ENCODE results near the gene PRAC1.

PRAC1 gene

DNA sequence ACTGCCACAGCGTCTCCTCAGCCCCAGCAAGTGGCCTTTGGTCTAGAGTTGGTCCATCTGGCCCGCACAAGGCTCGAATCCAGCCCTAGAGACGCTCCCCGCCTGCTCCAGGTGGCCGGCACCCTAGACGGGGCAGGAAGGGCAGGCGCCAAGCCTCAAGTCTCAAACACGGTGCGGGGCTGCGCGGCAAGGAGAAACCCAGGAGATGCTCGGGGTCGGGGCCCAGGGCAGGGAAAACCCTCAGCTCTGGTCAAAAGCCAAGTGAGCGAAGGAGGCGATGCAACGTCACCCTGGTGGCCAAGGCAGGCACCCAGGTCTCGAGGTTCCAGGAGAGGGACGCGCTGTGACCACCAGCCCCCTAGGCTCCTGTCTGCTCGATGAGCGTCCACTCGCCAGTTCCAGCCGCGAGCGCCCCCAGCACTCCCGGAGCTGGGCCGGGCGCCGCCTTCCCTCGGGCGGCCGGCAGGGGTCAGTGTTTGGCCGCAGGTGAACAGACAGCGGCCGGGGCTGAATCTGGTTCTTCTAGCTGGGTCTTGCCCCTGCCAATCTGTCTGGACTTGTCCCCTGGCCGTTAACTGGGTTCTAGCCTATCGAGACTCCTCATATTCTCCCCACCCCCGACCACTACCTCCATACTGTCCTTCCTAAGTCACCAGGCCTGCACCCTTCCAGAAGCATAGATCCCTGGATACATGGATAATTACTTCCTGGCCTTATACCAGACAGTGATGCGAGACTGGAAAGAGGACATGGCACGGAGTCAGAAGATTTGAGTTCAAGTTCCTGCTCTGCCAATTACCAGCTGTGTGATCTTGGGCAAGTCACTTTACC is 44.0 kb downstream of the PRAC1 start (continued):
- TF ChIP-seq, protein P1, sequence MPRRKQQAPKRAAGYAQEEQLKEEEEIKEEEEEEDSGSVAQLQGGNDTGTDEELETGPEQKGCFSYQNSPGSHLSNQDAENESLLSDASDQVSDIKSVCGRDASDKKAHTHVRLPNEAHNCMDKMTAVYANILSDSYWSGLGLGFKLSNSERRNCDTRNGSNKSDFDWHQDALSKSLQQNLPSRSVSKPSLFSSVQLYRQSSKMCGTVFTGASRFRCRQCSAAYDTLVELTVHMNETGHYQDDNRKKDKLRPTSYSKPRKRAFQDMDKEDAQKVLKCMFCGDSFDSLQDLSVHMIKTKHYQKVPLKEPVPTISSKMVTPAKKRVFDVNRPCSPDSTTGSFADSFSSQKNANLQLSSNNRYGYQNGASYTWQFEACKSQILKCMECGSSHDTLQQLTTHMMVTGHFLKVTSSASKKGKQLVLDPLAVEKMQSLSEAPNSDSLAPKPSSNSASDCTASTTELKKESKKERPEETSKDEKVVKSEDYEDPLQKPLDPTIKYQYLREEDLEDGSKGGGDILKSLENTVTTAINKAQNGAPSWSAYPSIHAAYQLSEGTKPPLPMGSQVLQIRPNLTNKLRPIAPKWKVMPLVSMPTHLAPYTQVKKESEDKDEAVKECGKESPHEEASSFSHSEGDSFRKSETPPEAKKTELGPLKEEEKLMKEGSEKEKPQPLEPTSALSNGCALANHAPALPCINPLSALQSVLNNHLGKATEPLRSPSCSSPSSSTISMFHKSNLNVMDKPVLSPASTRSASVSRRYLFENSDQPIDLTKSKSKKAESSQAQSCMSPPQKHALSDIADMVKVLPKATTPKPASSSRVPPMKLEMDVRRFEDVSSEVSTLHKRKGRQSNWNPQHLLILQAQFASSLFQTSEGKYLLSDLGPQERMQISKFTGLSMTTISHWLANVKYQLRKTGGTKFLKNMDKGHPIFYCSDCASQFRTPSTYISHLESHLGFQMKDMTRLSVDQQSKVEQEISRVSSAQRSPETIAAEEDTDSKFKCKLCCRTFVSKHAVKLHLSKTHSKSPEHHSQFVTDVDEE (CRISPR knock-in tag; IDR thresholded peaks at IDR 0.05) = no peak
- TF ChIP-seq ESRRG (CRISPR knock-in tag; IDR thresholded peaks at IDR 0.05) = no peak

DNA sequence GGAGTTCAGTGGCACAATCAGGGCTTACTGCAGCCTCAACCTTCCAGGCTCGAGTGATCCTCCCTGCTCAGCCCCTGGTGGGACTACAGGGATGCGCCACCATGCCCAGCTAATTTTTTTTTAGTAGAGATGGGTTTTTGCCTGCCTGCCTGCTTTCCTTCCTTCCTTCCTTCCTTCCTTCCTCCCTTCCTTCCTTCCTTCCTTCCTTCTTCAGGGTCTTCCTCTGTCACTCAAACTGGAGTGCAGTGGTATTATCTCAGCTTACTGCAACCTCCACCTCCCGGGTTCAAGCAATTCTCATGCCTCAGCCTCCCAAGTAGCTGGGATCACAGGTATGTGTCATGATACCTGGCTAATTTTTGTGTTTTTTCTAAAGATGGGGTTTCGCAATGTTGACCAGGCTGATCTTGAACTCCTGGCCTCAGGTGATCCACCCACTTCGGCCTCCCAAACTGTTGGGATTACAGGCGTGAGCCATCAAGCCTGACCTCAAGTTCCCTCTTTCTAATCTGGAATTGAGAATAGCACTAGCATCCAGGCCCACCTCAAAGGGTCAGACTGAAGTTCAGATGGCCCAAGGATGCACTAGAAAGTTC is 45.3 kb downstream of the PRAC1 start:
- ATAC-seq = no peak
- no peak for TF ChIP-seq CSDC2 (CRISPR knock-in tag; IDR thresholded peaks at IDR 0.05)
- TF ChIP-seq ZFP3 (CRISPR knock-in tag; IDR thresholded peaks at IDR 0.05) = no peak
- no peak for TF ChIP-seq ESRRG (CRISPR knock-in tag; IDR thresholded peaks at IDR 0.05)
- TF ChIP-seq, protein P2, sequence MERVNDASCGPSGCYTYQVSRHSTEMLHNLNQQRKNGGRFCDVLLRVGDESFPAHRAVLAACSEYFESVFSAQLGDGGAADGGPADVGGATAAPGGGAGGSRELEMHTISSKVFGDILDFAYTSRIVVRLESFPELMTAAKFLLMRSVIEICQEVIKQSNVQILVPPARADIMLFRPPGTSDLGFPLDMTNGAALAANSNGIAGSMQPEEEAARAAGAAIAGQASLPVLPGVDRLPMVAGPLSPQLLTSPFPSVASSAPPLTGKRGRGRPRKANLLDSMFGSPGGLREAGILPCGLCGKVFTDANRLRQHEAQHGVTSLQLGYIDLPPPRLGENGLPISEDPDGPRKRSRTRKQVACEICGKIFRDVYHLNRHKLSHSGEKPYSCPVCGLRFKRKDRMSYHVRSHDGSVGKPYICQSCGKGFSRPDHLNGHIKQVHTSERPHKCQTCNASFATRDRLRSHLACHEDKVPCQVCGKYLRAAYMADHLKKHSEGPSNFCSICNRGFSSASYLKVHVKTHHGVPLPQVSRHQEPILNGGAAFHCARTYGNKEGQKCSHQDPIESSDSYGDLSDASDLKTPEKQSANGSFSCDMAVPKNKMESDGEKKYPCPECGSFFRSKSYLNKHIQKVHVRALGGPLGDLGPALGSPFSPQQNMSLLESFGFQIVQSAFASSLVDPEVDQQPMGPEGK (CRISPR knock-in tag; IDR thresholded peaks at IDR 0.05; ENCODE audit: borderline replicate concordance) = no peak
- TF ChIP-seq, protein P3, sequence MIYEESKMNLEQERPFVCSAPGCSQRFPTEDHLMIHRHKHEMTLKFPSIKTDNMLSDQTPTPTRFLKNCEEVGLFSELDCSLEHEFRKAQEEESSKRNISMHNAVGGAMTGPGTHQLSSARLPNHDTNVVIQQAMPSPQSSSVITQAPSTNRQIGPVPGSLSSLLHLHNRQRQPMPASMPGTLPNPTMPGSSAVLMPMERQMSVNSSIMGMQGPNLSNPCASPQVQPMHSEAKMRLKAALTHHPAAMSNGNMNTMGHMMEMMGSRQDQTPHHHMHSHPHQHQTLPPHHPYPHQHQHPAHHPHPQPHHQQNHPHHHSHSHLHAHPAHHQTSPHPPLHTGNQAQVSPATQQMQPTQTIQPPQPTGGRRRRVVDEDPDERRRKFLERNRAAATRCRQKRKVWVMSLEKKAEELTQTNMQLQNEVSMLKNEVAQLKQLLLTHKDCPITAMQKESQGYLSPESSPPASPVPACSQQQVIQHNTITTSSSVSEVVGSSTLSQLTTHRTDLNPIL (CRISPR knock-in tag; IDR thresholded peaks at IDR 0.05; ENCODE audit: low read depth) = no peak
- no peak for TF ChIP-seq POU6F1 (CRISPR knock-in tag; IDR thresholded peaks at IDR 0.05; ENCODE audit: borderline replicate concordance, low read depth)
- TF ChIP-seq OSR1 (CRISPR knock-in tag; IDR thresholded peaks at IDR 0.05) = no peak
- TF ChIP-seq SNAI2 (CRISPR knock-in tag; IDR thresholded peaks at IDR 0.05) = no peak
- TF ChIP-seq BACH2 (CRISPR knock-in tag; IDR thresholded peaks at IDR 0.05; ENCODE audit: borderline replicate concordance) = no peak
- no peak for TF ChIP-seq ZNF70 (CRISPR knock-in tag; IDR thresholded peaks at IDR 0.05)
- TF ChIP-seq, protein P1 (CRISPR knock-in tag; IDR thresholded peaks at IDR 0.05) = no peak
- no peak for TF ChIP-seq ZC3H10 (CRISPR knock-in tag; IDR thresholded peaks at IDR 0.05)

- TF ChIP-seq ZFP30 (CRISPR knock-in tag; IDR thresholded peaks at IDR 0.05) (no peak), OSR1 (CRISPR knock-in tag; IDR thresholded peaks at IDR 0.05) (no peak), ZNF565 (CRISPR knock-in tag; conservative IDR thresholded peaks at IDR 0.05; ENCODE audit: low read depth) (no peak), CSRNP3 (CRISPR knock-in tag; IDR thresholded peaks at IDR 0.05) (no peak), ZNF70 (CRISPR knock-in tag; IDR thresholded peaks at IDR 0.05) (no peak)
- TF ChIP-seq, protein P1 (CRISPR knock-in tag; IDR thresholded peaks at IDR 0.05) = no peak
- no peak for ATAC-seq
Observed at GRCh38 chr17:48672340-48672739, 50.0 kb downstream of the PRAC1 start.

Data from SK-N-SH treated with all-trans-retinoic acid at 6 μM for 48 hours (cell line).